ENCODE measurements around the gene KRT37.
"Not testable (repeated sequence)": the region's sequence is repeated elsewhere in the genome, so short reads cannot be mapped to it uniquely, and the experiment has no call there.

- not testable (repeated sequence) for TF ChIP-seq CTCF, POLR2A (IDR thresholded peaks at IDR 0.05)
Observed at GRCh38 chr17:41422586-41422985, 1.8 kb downstream of the KRT37 start.

Measured in prostate gland (tissue), 2 donors.